ENCODE results near the gene SLX1A.

DNA sequence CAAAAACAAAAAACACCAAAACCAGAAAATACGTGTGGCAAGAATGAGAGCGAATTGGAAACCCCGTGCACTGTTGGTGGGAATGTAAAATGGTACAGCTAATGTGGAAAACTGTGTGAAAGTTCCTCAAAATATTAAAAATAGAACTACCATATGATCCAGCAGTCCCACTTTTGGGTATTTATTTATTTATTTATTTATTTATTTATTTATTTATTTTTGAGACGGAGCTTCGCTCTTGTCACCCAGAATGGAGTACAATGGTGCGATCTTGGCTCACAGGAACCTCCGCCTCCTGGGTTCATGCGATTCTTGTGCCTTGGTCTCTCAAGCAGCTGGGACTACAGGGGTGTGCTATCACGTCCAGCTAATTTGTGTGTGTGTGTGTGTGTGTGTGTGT, 41.2 kb upstream of the SLX1A start:
- TF ChIP-seq CTCF (IDR thresholded peaks at IDR 0.05; ENCODE audit: low read length) (no peak), EZH2 (IDR thresholded peaks at IDR 0.05; ENCODE audit: borderline replicate concordance, low read length) (no peak)
